HG03095 (cell line): ENCODE results near the gene PLA2G2D.

Experiments used
- ATAC-seq: cut with Tn5 transposase; IDR thresholded peaks from one replicate; pipeline ENCODE4 v1.9.1; 2021; ENCODE audit warnings: moderate library complexity; ENCODE audit not compliant: unreplicated experiment

The PLA2G2D gene

GRCh38 chr1:20115479-20115878, 3.9 kb downstream of the PLA2G2D start:
- ATAC-seq: no peak

GRCh38 chr1:20114021-20114648, 5.2 kb downstream of the PLA2G2D start:
- ATAC-seq: no peak

GRCh38 chr1:20112279-20113000, 6.9 kb downstream of the PLA2G2D start:
- no peak for ATAC-seq

- ATAC-seq: no peak
These were observed 7.9 kb downstream of the PLA2G2D start for GRCh38 chr1:20111452-20111851.

GRCh38 chr1:20110679-20111078, 8.7 kb downstream of the PLA2G2D start:
- ATAC-seq: no peak

GRCh38 chr1:20109223-20109856, 10.0 kb downstream of the PLA2G2D start:
- no peak for ATAC-seq

GRCh38 chr1:20108366-20109123, 10.8 kb downstream of the PLA2G2D start:
- no peak for ATAC-seq

GRCh38 chr1:20107796-20108195, 11.5 kb downstream of the PLA2G2D start:
- ATAC-seq: no peak

GRCh38 chr1:20107351-20107750, 12.0 kb downstream of the PLA2G2D start:
- no peak for ATAC-seq

GRCh38 chr1:20105856-20106255, 13.5 kb downstream of the PLA2G2D start:
- no peak for ATAC-seq

- ATAC-seq: no peak
These were observed 16.5 kb downstream of the PLA2G2D start for GRCh38 chr1:20102875-20103274.

- no peak for ATAC-seq
These were observed 18.5 kb downstream of the PLA2G2D start for GRCh38 chr1:20100632-20101355.

GRCh38 chr1:20099533-20099932, 19.8 kb downstream of the PLA2G2D start:
- ATAC-seq: no peak

- no peak for ATAC-seq
These were observed 22.4 kb downstream of the PLA2G2D start for GRCh38 chr1:20096840-20097447.

- ATAC-seq: no peak
These were observed 23.5 kb downstream of the PLA2G2D start for GRCh38 chr1:20095564-20096434.

- ATAC-seq: no peak
These were observed 25.4 kb downstream of the PLA2G2D start for GRCh38 chr1:20093940-20094391.

- no peak for ATAC-seq
These were observed 26.0 kb downstream of the PLA2G2D start for GRCh38 chr1:20093303-20093702.

GRCh38 chr1:20090641-20091040, 28.7 kb downstream of the PLA2G2D start:
- no peak for ATAC-seq

GRCh38 chr1:20090119-20090518, 29.2 kb downstream of the PLA2G2D start:
- no peak for ATAC-seq
